SKM-1 (cell line): ENCODE measurements around the gene RPRD1B.
"Not testable (repeated sequence)": the region's sequence is repeated elsewhere in the genome, so short reads cannot be mapped to it uniquely, and the experiment has no call there.

Experiments
- DNase-seq: peaks from one replicate; lab custom pipeline; 2025; ENCODE audit not compliant: unreplicated experiment; lab: John Stamatoyannopoulos, UW

RPRD1B gene

GRCh38 chr20:38001173-38001875, 32.2 kb upstream of the RPRD1B start:
- DNase-seq = no peak

- no peak for DNase-seq
Observed at GRCh38 chr20:38001981-38002380, 31.6 kb upstream of the RPRD1B start.

- no peak for DNase-seq
Observed at GRCh38 chr20:38002422-38002821, 31.1 kb upstream of the RPRD1B start.

GRCh38 chr20:38004416-38004815, 29.1 kb upstream of the RPRD1B start:
- no peak for DNase-seq

GRCh38 chr20:38005903-38006302, 27.6 kb upstream of the RPRD1B start:
- DNase-seq = no peak

GRCh38 chr20:38007526-38007925, 26.0 kb upstream of the RPRD1B start:
- DNase-seq = no peak

- DNase-seq = no peak
Observed at GRCh38 chr20:38008233-38008944, 25.2 kb upstream of the RPRD1B start.

GRCh38 chr20:38009416-38009815, 24.1 kb upstream of the RPRD1B start:
- DNase-seq = not testable (repeated sequence)

- DNase-seq = no peak
Observed at GRCh38 chr20:38011696-38012095, 21.9 kb upstream of the RPRD1B start.

GRCh38 chr20:38012332-38012731, 21.2 kb upstream of the RPRD1B start:
- DNase-seq = no peak

GRCh38 chr20:38013887-38014286, 19.7 kb upstream of the RPRD1B start:
- DNase-seq = no peak

GRCh38 chr20:38017959-38018358, 15.6 kb upstream of the RPRD1B start:
- no peak for DNase-seq

GRCh38 chr20:38018385-38018784, 15.2 kb upstream of the RPRD1B start:
- DNase-seq = no peak

GRCh38 chr20:38021087-38021772, 12.3 kb upstream of the RPRD1B start:
- no peak for DNase-seq

GRCh38 chr20:38023181-38024001, 10.2 kb upstream of the RPRD1B start:
- DNase-seq = no peak

- DNase-seq = no peak
Observed at GRCh38 chr20:38024496-38024895, 9.1 kb upstream of the RPRD1B start.

- no peak for DNase-seq
Observed at GRCh38 chr20:38029453-38029852, 4.1 kb upstream of the RPRD1B start.

- no peak for DNase-seq
Observed at GRCh38 chr20:38031957-38032356, 1.6 kb upstream of the RPRD1B start.

- no peak for DNase-seq
Observed at GRCh38 chr20:38032585-38033329, 789 bp upstream of the RPRD1B start.

GRCh38 chr20:38034108-38034649, 633 bp downstream of the RPRD1B start:
- DNase-seq = no peak
